Measurements from ENCODE around the gene TLL1. TPM values are rescaled to one million over a fixed set of nuclear protein-coding genes. Genes with fewer than 3 reads are reported as not detected.

The TLL1 gene
- total RNA-seq, 4 donors from 2014 or later, result 5.6 to 10.9 (median 8.6) TPM

DNA sequence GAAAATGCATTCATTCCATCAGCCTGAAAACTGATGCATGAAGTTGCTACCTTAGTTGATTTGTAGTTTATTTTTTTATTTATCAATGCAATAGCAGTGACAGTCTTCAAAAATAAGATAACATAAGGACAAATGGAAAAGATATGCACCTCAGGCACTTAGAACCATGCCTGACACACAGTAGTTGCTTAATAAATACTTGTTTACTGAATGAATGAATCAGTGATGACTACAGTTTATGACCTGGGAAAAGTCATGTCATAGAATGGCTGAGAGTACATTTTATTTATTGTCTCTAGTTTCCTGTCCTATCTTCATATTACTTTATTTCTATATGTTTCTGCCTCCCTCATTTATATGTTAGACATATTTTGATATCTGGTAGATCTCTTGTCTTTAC lies 171.8 kb downstream of the TLL1 start:
- no peak overlapping the region for H3K27ac ChIP-seq (replicated peaks in 1 of 4)
- no peaks in the 10 kb centered on the region for H3K36me3 ChIP-seq
- no peaks in the 10 kb centered on the region for H3K27me3 ChIP-seq
- H3K9me3 ChIP-seq, result no peaks in the 10 kb centered on the region
- H3K4me1 ChIP-seq, result peaks cover 0 to 29% (median 19%) of the 10 kb centered on the region in 4 donors
- TF ChIP-seq POLR2AphosphoS5 (IDR thresholded peaks at IDR 0.05), result no peak
- TF ChIP-seq POLR2A (IDR thresholded peaks at IDR 0.05; ENCODE audit: low read depth), result no peak
- no peak for TF ChIP-seq CTCF (IDR thresholded peaks at IDR 0.05)
- TF ChIP-seq EP300 (IDR thresholded peaks at IDR 0.05), result no peak
- H3K4me3 ChIP-seq, result no peak overlapping the region
- intact Hi-C loops (cut with DNase I), result no loop called here
- DNase-seq (ENCODE audit: extremely low spot score), result no peak

DNA sequence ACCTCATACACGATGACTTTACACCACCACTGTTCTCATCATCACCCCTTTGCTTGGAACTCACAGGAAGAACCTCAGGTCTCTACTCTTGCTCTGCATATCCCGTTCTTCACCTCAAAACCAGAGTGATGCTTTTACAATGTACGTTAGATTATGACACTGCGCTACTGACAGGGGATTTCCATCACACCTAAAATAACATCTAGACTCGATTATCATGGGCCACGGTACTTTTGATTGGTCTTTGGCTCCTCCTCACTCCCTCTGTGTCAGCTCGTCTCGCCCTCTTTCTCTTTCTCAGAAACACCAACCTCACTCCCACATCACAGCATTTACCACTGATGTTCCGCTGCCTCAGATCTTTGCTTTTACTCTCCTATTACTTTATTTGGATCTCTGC lies 172.4 kb downstream of the TLL1 start:
- peaks cover 0 to 29% (median 19%) of the 10 kb centered on the region in 4 donors for H3K4me1 ChIP-seq
- no peaks in the 10 kb centered on the region for H3K27me3 ChIP-seq
- TF ChIP-seq CTCF (IDR thresholded peaks at IDR 0.05) (no peak), POLR2A (IDR thresholded peaks at IDR 0.05; ENCODE audit: low read depth) (no peak), EP300 (IDR thresholded peaks at IDR 0.05) (no peak), POLR2AphosphoS5 (IDR thresholded peaks at IDR 0.05) (no peak)
- no peaks in the 10 kb centered on the region for H3K36me3 ChIP-seq
- intact Hi-C loops (cut with DNase I), result no loop called here
- no peak for DNase-seq (ENCODE audit: extremely low spot score)
- H3K4me3 ChIP-seq, result no peak overlapping the region
- no peaks in the 10 kb centered on the region for H3K9me3 ChIP-seq
- 87% methylated on average over 9 of the region's 9 CpGs for WGBS
- no peak overlapping the region for H3K27ac ChIP-seq (replicated peaks in 1 of 4)

- Histone ChIP-seq H3K27me3 (no peaks in the 10 kb centered on the region), H3K9me3 (no peaks in the 10 kb centered on the region), H3K4me1 (peaks cover 0 to 11% (median 2%) of the 10 kb centered on the region in 4 donors), H3K36me3 (no peaks in the 10 kb centered on the region), H3K27ac (replicated peaks in 1 of 4) (no peak overlapping the region), H3K4me3 (no peak overlapping the region)
- no peak for DNase-seq (ENCODE audit: extremely low spot score)
- intact Hi-C loops (cut with DNase I), result no loop called here
- WGBS, result 72% methylated on average over 5 of the region's 5 CpGs
- TF ChIP-seq POLR2A (IDR thresholded peaks at IDR 0.05; ENCODE audit: low read depth) (no peak), POLR2AphosphoS5 (IDR thresholded peaks at IDR 0.05) (no peak), CTCF (IDR thresholded peaks at IDR 0.05) (no peak), EP300 (IDR thresholded peaks at IDR 0.05) (no peak)
Observed at GRCh38 chr4:166049036-166049435, 176.0 kb downstream of the TLL1 start.

GRCh38 chr4:166064721-166065120 lies 191.7 kb downstream of the TLL1 start:
- no peaks in the 10 kb centered on the region for H3K9me3 ChIP-seq
- TF ChIP-seq EP300 (IDR thresholded peaks at IDR 0.05) (no peak), POLR2AphosphoS5 (IDR thresholded peaks at IDR 0.05) (no peak), POLR2A (IDR thresholded peaks at IDR 0.05; ENCODE audit: low read depth) (no peak), CTCF (IDR thresholded peaks at IDR 0.05) (no peak)
- intact Hi-C loops (cut with DNase I), result no loop called here
- no peaks in the 10 kb centered on the region for H3K27me3 ChIP-seq
- H3K4me3 ChIP-seq, result no peak overlapping the region
- H3K27ac ChIP-seq (replicated peaks in 1 of 4), result no peak overlapping the region
- no peaks in the 10 kb centered on the region for H3K36me3 ChIP-seq
- H3K4me1 ChIP-seq, result no peaks in the 10 kb centered on the region
- DNase-seq (ENCODE audit: extremely low spot score), result no peak

- DNase-seq (ENCODE audit: extremely low spot score), result no peak
- no peaks in the 10 kb centered on the region for H3K27me3 ChIP-seq
- TF ChIP-seq CTCF (IDR thresholded peaks at IDR 0.05) (no peak), POLR2AphosphoS5 (IDR thresholded peaks at IDR 0.05) (no peak), EP300 (IDR thresholded peaks at IDR 0.05) (no peak), POLR2A (IDR thresholded peaks at IDR 0.05; ENCODE audit: low read depth) (no peak)
- no peak overlapping the region for H3K27ac ChIP-seq (replicated peaks in 1 of 4)
- H3K4me1 ChIP-seq, result no peaks in the 10 kb centered on the region
- 88% methylated on average over 2 of the region's 2 CpGs for WGBS
- no peak overlapping the region for H3K4me3 ChIP-seq
- no peaks in the 10 kb centered on the region for H3K9me3 ChIP-seq
- no peaks in the 10 kb centered on the region for H3K36me3 ChIP-seq
- intact Hi-C loops (cut with DNase I), result no loop called here
Observed at GRCh38 chr4:166065324-166065723, 192.3 kb downstream of the TLL1 start.

All from esophagus muscularis mucosa (tissue), 4 donors.